SK-N-SH treated with all-trans-retinoic acid at 6 μM for 48 hours (cell line): ENCODE data around the gene PGAP2.

Experiments used
- ATAC-seq: fragments of 200-7000 bp; cut with Tn5 transposase; 3 replicates; pipeline ENCODE4 v1.9.1; 2020; ENCODE audit warnings: mild to moderate bottlenecking, moderate library complexity
- ARNTL ChIP-seq: fragments of 450-650 bp; formaldehyde crosslinking; IDR thresholded peaks from 2 replicates; pipeline ENCODE4 v1.5.0; 2020; ENCODE audit warnings: low read depth, mild to moderate bottlenecking, moderate library complexity, borderline replicate concordance
- BACH2 ChIP-seq: fragments of 250-450 bp; sonication (Bioruptor Pico); IDR thresholded peaks from 2 replicates; pipeline ENCODE4 v1.9.0; 2021; ENCODE audit warnings: mild to moderate bottlenecking, borderline replicate concordance
- CREB5 ChIP-seq: fragments of 250-450 bp; sonication (Bioruptor Pico); IDR thresholded peaks from 2 replicates; pipeline ENCODE4 v1.5.1; 2020; ENCODE audit warnings: low read depth, mild to moderate bottlenecking, moderate library complexity
- CSDC2 ChIP-seq: fragments of 250-450 bp; sonication (Bioruptor Pico); IDR thresholded peaks from 2 replicates; pipeline ENCODE4 v1.5.0; 2020; ENCODE audit warnings: mild to moderate bottlenecking, moderate library complexity
- CSRNP3 ChIP-seq: fragments of 250-450 bp; sonication (Bioruptor Pico); IDR thresholded peaks from 2 replicates; pipeline ENCODE4 v1.5.1; 2021; ENCODE audit warnings: mild to moderate bottlenecking, moderate library complexity
- GLIS3 ChIP-seq: fragments of 250-450 bp; sonication (Bioruptor Pico); IDR thresholded peaks from 2 replicates; pipeline ENCODE4 v1.5.0; 2020; ENCODE audit warnings: mild to moderate bottlenecking, moderate library complexity
- ISL1 ChIP-seq: fragments of 250-450 bp; sonication (Bioruptor Pico); IDR thresholded peaks from 2 replicates; pipeline ENCODE4 v2.1.2; 2022; ENCODE audit warnings: mild to moderate bottlenecking, moderate library complexity
- OSR1 ChIP-seq: fragments of 250-450 bp; sonication (Bioruptor Pico); IDR thresholded peaks from 2 replicates; pipeline ENCODE4 v1.8.0; 2022; ENCODE audit warnings: moderate library complexity, mild to moderate bottlenecking, inconsistent platforms
- PATZ1 ChIP-seq: fragments of 250-450 bp; sonication (Bioruptor Pico); IDR thresholded peaks from 2 replicates; pipeline ENCODE4 v1.8.0; 2020; ENCODE audit warnings: mild to moderate bottlenecking, moderate library complexity, borderline replicate concordance
- PPARA ChIP-seq: fragments of 250-450 bp; sonication (Bioruptor Pico); IDR thresholded peaks from 2 replicates; pipeline ENCODE4 v1.5.0; 2020; ENCODE audit warnings: mild to moderate bottlenecking, borderline replicate concordance
- RARB ChIP-seq: fragments of 250-450 bp; sonication (Bioruptor Pico); IDR thresholded peaks from 2 replicates; pipeline ENCODE4 v1.8.0; 2021; ENCODE audit warnings: mild to moderate bottlenecking, moderate library complexity
- SNAI2 ChIP-seq: fragments of 250-450 bp; sonication (Bioruptor Pico); IDR thresholded peaks from 2 replicates; pipeline ENCODE4 v1.5.0; 2020; ENCODE audit warnings: mild to moderate bottlenecking, moderate library complexity
- TCF4 ChIP-seq: fragments of 250-450 bp; sonication (Bioruptor Pico); IDR thresholded peaks from 2 replicates; pipeline ENCODE4 v1.8.0; 2021; ENCODE audit warnings: mild to moderate bottlenecking, moderate library complexity, borderline replicate concordance
- TOX ChIP-seq: fragments of 250-450 bp; sonication (Bioruptor Pico); IDR thresholded peaks from 2 replicates; pipeline ENCODE4 v1.8.0; 2021; ENCODE audit warnings: mild to moderate bottlenecking, moderate library complexity, borderline replicate concordance
- ZFP3 ChIP-seq: fragments of 250-450 bp; sonication (Bioruptor Pico); IDR thresholded peaks from 2 replicates; pipeline ENCODE4 v1.5.0; 2020; ENCODE audit warnings: mild to moderate bottlenecking, moderate library complexity
- ZFP30 ChIP-seq: fragments of 450-650 bp; formaldehyde crosslinking; IDR thresholded peaks from 2 replicates; pipeline ENCODE4 v1.5.0; 2022; ENCODE audit warnings: mild to moderate bottlenecking, moderate library complexity
- ZNF565 ChIP-seq: fragments of 450-650 bp; formaldehyde crosslinking; conservative IDR thresholded peaks from 2 replicates; pipeline ENCODE4 v1.5.0; 2020; ENCODE audit warnings: low read depth, mild to moderate bottlenecking, moderate library complexity
- ZNF70 ChIP-seq: fragments of 450-650 bp; formaldehyde crosslinking; IDR thresholded peaks from 2 replicates; pipeline ENCODE4 v1.5.0; 2020; ENCODE audit warnings: mild to moderate bottlenecking, moderate library complexity
- TF ChIP-seq, protein P1 (sequence below): fragments of 250-450 bp; sonication (Bioruptor Pico); IDR thresholded peaks from 2 replicates; pipeline ENCODE4 v1.5.0; 2020; ENCODE audit warnings: mild to moderate bottlenecking, moderate library complexity

The PGAP2 gene

GRCh38 chr11:3865388-3866193 lies 57.2 kb downstream of the PGAP2 start:
- no peak for TF ChIP-seq TOX (CRISPR knock-in tag)
- TF ChIP-seq ISL1 (CRISPR knock-in tag) = 0 out of 2 replicates have a peak, but pooled peaks have one; percentile 15

DNA sequence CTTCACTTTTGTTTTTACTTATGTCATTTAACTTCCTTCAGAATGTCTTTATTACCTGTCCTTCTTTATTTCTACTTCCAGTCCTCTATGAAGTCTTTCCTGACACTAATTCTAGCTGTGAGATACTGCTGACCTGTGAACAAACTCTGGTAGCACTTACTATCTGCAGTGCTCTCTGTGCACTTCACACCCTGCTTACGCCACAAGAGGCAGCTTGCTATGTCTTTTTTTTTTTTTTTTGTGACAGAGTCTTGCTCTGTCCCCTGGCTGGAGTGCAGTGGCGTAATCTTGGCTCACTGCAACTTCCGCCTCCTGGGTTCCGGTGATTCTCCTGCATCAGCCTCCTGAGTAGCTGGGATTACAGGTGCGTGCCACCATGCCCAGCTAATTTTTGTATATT lies 57.8 kb downstream of the PGAP2 start:
- TF ChIP-seq ARNTL = no peak
- TF ChIP-seq, protein P1, sequence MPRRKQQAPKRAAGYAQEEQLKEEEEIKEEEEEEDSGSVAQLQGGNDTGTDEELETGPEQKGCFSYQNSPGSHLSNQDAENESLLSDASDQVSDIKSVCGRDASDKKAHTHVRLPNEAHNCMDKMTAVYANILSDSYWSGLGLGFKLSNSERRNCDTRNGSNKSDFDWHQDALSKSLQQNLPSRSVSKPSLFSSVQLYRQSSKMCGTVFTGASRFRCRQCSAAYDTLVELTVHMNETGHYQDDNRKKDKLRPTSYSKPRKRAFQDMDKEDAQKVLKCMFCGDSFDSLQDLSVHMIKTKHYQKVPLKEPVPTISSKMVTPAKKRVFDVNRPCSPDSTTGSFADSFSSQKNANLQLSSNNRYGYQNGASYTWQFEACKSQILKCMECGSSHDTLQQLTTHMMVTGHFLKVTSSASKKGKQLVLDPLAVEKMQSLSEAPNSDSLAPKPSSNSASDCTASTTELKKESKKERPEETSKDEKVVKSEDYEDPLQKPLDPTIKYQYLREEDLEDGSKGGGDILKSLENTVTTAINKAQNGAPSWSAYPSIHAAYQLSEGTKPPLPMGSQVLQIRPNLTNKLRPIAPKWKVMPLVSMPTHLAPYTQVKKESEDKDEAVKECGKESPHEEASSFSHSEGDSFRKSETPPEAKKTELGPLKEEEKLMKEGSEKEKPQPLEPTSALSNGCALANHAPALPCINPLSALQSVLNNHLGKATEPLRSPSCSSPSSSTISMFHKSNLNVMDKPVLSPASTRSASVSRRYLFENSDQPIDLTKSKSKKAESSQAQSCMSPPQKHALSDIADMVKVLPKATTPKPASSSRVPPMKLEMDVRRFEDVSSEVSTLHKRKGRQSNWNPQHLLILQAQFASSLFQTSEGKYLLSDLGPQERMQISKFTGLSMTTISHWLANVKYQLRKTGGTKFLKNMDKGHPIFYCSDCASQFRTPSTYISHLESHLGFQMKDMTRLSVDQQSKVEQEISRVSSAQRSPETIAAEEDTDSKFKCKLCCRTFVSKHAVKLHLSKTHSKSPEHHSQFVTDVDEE (CRISPR knock-in tag) = no peak
- no peak for TF ChIP-seq TOX (CRISPR knock-in tag)
- no peak for TF ChIP-seq ZNF565 (CRISPR knock-in tag)
- TF ChIP-seq SNAI2 = no peak
- TF ChIP-seq GLIS3 = no peak
- TF ChIP-seq ISL1 (CRISPR knock-in tag) = no peak
- no peak for TF ChIP-seq PPARA (CRISPR knock-in tag)
- no peak for TF ChIP-seq RARB (CRISPR knock-in tag)
- TF ChIP-seq ZFP3 (CRISPR knock-in tag) = no peak
- ATAC-seq = peak; percentile 41

More at GRCh38 chr11:3865388-3866193, 57.2 kb downstream of the PGAP2 start:
- peak; percentile 72 for ATAC-seq

- TF ChIP-seq PATZ1 (CRISPR knock-in tag) (no peak), CREB5 (CRISPR knock-in tag) (no peak), CSDC2 (no peak), ZFP30 (CRISPR knock-in tag) (no peak), ZNF70 (CRISPR knock-in tag) (no peak), TCF4 (CRISPR knock-in tag) (no peak), CSRNP3 (no peak)
- no peak for ATAC-seq
Observed at GRCh38 chr11:3866836-3867208, 58.5 kb downstream of the PGAP2 start.

- ATAC-seq = peak; percentile 45; the same call in 2 of the 3 replicates
- no peak for TF ChIP-seq ZNF565 (CRISPR knock-in tag)
- no peak for TF ChIP-seq PATZ1 (CRISPR knock-in tag)
- 0 out of 2 replicates have a peak, but pooled peaks have one; percentile 24 for TF ChIP-seq SNAI2
- TF ChIP-seq OSR1 = no peak
- TF ChIP-seq GLIS3 = no peak
- peak; percentile 69; the same call in 1 of the 2 replicates for TF ChIP-seq ZFP3 (CRISPR knock-in tag)
- TF ChIP-seq TCF4 (CRISPR knock-in tag) = no peak
- TF ChIP-seq TOX (CRISPR knock-in tag) = no peak
- no peak for TF ChIP-seq CSDC2
- no peak for TF ChIP-seq CSRNP3
- no peak for TF ChIP-seq ARNTL
- peak; percentile 62 for TF ChIP-seq ISL1 (CRISPR knock-in tag)
- TF ChIP-seq BACH2 (CRISPR knock-in tag) = no peak
- no peak for TF ChIP-seq PPARA (CRISPR knock-in tag)
- TF ChIP-seq ZNF70 (CRISPR knock-in tag) = no peak
- no peak for TF ChIP-seq RARB (CRISPR knock-in tag)
- TF ChIP-seq CREB5 (CRISPR knock-in tag) = no peak
Observed at GRCh38 chr11:3867209-3868091, 59.1 kb downstream of the PGAP2 start.
